Chondrocyte (in vitro differentiated cells): Measurements from ENCODE around the gene KIF6. TPM values are rescaled to one million over a fixed set of nuclear protein-coding genes. Genes with fewer than 3 reads are reported as not detected.
"Not testable (repeated sequence)": the region's sequence is repeated elsewhere in the genome, so short reads cannot be mapped to it uniquely, and the experiment has no call there.

ENCODE experiments used
- DNase-seq: peaks from one replicate; pipeline ENCODE4 v3.0.0; 2021; ENCODE audit warnings: mixed read lengths, low spot score
- H3K27ac Mint-ChIP-seq: one replicate; pipeline ENCODE4 v1.8.0; 2021; ENCODE audit warnings: mild to moderate bottlenecking, moderate library complexity, mixed read lengths; ENCODE audit not compliant: unreplicated experiment
- H3K27me3 Mint-ChIP-seq: 2 replicates; pipeline ENCODE4 v1.8.0; 2021; ENCODE audit warnings: low read depth, mixed read lengths
- H3K36me3 Mint-ChIP-seq: 2 replicates; pipeline ENCODE4 v1.8.0; 2021; ENCODE audit warnings: low read depth, mixed read lengths
- H3K4me1 Mint-ChIP-seq: 2 replicates; pipeline ENCODE4 v1.8.0; 2021; ENCODE audit warnings: low read depth, mild to moderate bottlenecking, mixed read lengths
- H3K4me3 Mint-ChIP-seq: one replicate; pipeline ENCODE4 v1.8.0; 2021; ENCODE audit warnings: mild to moderate bottlenecking, moderate library complexity, mixed read lengths; ENCODE audit not compliant: unreplicated experiment
- H3K9me3 Mint-ChIP-seq: 2 replicates; pipeline ENCODE4 v1.8.0; 2021; ENCODE audit warnings: low read depth, mixed read lengths
- CTCF ChIP-seq: fragments of 200-600 bp; sonication (generic); IDR thresholded peaks from 2 replicates; pipeline ENCODE4 v1.5.0; 2021; ENCODE audit warnings: antibody characterized with exemption, mild to moderate bottlenecking, moderate library complexity
- total RNA-seq: library from RNA; stranded (reverse); gene quantifications from 3 replicates; pipeline ENCODE4 v1.2.1, GENCODE V29; 2021

KIF6 gene
- total RNA-seq, 1 donor from 2014 or later: 0.62 TPM

- no peaks in the 10 kb centered on the region for H3K27me3 Mint-ChIP-seq
- TF ChIP-seq CTCF: no peak
- H3K36me3 Mint-ChIP-seq: no peaks in the 10 kb centered on the region
- H3K27ac Mint-ChIP-seq: no peak overlapping the region
- H3K9me3 Mint-ChIP-seq: no peaks in the 10 kb centered on the region
- no peak for DNase-seq
- H3K4me3 Mint-ChIP-seq: no peak overlapping the region
- peaks cover 36% of the 10 kb centered on the region for H3K4me1 Mint-ChIP-seq
Observed at GRCh38 chr6:39685938-39686337, 39.3 kb downstream of the KIF6 start.

GRCh38 chr6:39685489-39685826 lies 39.8 kb downstream of the KIF6 start:
- Mint-ChIP-seq H3K36me3 (no peaks in the 10 kb centered on the region), H3K27me3 (no peaks in the 10 kb centered on the region), H3K4me1 (peaks cover 36% of the 10 kb centered on the region), H3K4me3 (no peak overlapping the region), H3K27ac (peak overlapping the region; percentile 45), H3K9me3 (no peaks in the 10 kb centered on the region)
- no peak for TF ChIP-seq CTCF
- DNase-seq: no peak

- Mint-ChIP-seq H3K9me3 (no peaks in the 10 kb centered on the region), H3K36me3 (no peaks in the 10 kb centered on the region), H3K27ac (peak overlapping the region; percentile 45), H3K4me3 (no peak overlapping the region), H3K27me3 (no peaks in the 10 kb centered on the region), H3K4me1 (peaks cover 36% of the 10 kb centered on the region)
- no peak for TF ChIP-seq CTCF
- no peak for DNase-seq
Observed at GRCh38 chr6:39684790-39685488, 40.3 kb downstream of the KIF6 start.

GRCh38 chr6:39681674-39682121 lies 43.5 kb downstream of the KIF6 start:
- Mint-ChIP-seq H3K9me3 (no peaks in the 10 kb centered on the region), H3K36me3 (no peaks in the 10 kb centered on the region), H3K4me3 (peak overlapping the region; percentile 13), H3K27ac (peak overlapping the region; percentile 75), H3K4me1 (peaks cover 23% of the 10 kb centered on the region), H3K27me3 (no peaks in the 10 kb centered on the region)
- TF ChIP-seq CTCF: no peak
- DNase-seq: no peak

GRCh38 chr6:39678914-39679313 lies 46.3 kb downstream of the KIF6 start:
- peaks cover 9% of the 10 kb centered on the region for H3K9me3 Mint-ChIP-seq
- no peaks in the 10 kb centered on the region for H3K36me3 Mint-ChIP-seq
- peaks cover 14% of the 10 kb centered on the region for H3K4me1 Mint-ChIP-seq
- no peak overlapping the region for H3K27ac Mint-ChIP-seq
- no peak for TF ChIP-seq CTCF
- H3K27me3 Mint-ChIP-seq: no peaks in the 10 kb centered on the region
- no peak overlapping the region for H3K4me3 Mint-ChIP-seq
- DNase-seq: no peak

GRCh38 chr6:39677318-39677717 lies 47.9 kb downstream of the KIF6 start:
- not testable (repeated sequence) for DNase-seq, H3K27ac Mint-ChIP-seq, H3K27me3 Mint-ChIP-seq, H3K36me3 Mint-ChIP-seq, H3K4me3 Mint-ChIP-seq
- H3K4me1 Mint-ChIP-seq: peaks cover 12% of the 10 kb centered on the region
- H3K9me3 Mint-ChIP-seq: peaks cover 20% of the 10 kb centered on the region
